ENCODE results near the gene ZNF71.
A peak's percentile ranks its signal among the peaks of the same experiment; 100 is the strongest.

ZNF71 gene

DNA sequence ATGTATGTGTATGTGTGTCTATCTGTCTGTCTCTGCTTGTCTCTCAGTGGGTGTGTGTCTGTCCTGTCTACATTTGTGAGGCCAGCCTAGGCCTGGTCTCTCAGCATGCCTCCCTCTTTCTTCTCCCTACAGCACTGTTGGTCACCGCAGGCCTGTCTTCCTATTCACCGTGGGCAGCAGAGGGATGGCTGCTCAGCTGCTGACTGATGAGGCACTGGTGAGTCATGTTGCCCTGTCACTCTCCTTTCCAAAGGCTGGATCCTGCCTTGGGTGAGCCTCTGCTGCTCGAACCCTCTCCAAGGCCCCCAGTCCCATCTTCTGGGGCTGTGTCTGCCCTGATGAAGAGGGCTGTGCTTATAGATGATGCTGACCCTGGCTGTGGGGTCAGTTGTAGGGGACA lies 6.3 kb downstream of the ZNF71 start:
- TF ChIP-seq POLR2A (IDR thresholded peaks at IDR 0.05; ENCODE audit: low read length) (no peak), GATA1 (IDR thresholded peaks at IDR 0.05; ENCODE audit: low read depth, low read length) (no peak)
- DNase-seq: no peak

- TF ChIP-seq GATA1 (IDR thresholded peaks at IDR 0.05; ENCODE audit: low read depth, low read length) (no peak), POLR2A (IDR thresholded peaks at IDR 0.05; ENCODE audit: low read length) (no peak)
- no peak for DNase-seq
Observed at GRCh38 chr19:56603829-56604228, 8.7 kb downstream of the ZNF71 start.

GRCh38 chr19:56608274-56608964 lies 13.3 kb downstream of the ZNF71 start:
- TF ChIP-seq POLR2A (IDR thresholded peaks at IDR 0.05; ENCODE audit: low read length): no peak
- no peak for TF ChIP-seq GATA1 (IDR thresholded peaks at IDR 0.05; ENCODE audit: low read depth, low read length)
- no peak for DNase-seq

- DNase-seq: no peak
- TF ChIP-seq POLR2A (IDR thresholded peaks at IDR 0.05; ENCODE audit: low read length) (no peak), GATA1 (IDR thresholded peaks at IDR 0.05; ENCODE audit: low read depth, low read length) (no peak)
Observed at GRCh38 chr19:56611288-56611687, 16.2 kb downstream of the ZNF71 start.

GRCh38 chr19:56612737-56613136 lies 17.6 kb downstream of the ZNF71 start:
- DNase-seq: no peak
- TF ChIP-seq GATA1 (IDR thresholded peaks at IDR 0.05; ENCODE audit: low read depth, low read length): no peak
- no peak for TF ChIP-seq POLR2A (IDR thresholded peaks at IDR 0.05; ENCODE audit: low read length)

DNA sequence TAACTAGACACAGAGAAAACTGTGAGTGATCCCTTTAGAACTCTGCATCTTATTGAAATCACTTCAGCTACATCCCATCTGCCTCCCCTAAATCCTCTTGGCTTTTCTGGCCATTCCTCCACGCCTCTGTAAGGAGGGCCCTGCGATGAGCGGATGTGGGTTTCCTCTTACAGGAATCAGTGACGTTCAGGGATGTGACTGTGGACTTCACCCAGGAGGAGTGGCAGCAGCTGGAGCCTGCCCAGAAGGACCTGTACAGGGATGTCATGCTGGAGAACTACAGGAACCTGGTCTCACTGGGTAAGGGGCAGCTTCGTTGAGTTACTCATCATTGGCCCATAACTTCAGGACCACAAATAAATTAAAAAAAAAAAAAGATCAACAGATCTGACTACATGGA lies 18.5 kb downstream of the ZNF71 start:
- TF ChIP-seq POLR2A (IDR thresholded peaks at IDR 0.05; ENCODE audit: low read length) (no peak), GATA1 (IDR thresholded peaks at IDR 0.05; ENCODE audit: low read depth, low read length) (no peak)
- no peak for DNase-seq

DNA sequence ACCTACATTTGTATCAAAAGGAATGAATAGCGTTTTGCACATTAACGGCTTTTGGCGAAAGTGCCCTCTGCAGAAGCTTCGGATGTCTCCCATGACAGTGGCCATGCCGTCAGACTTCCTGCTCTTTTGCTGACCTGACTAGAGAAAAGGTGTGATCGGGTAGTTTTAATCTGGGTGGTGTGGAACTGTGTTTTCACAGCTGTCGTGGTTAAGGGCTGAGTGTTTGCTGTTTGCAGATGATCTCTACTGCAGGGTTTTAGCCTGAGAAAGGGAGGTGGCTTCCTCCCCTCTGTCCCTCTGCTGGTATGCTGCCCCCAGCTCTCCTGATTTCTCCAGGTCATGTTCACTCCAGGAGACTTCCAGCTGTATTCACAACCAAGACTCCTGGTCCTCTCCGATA lies 22.4 kb downstream of the ZNF71 start:
- DNase-seq: no peak
- TF ChIP-seq GATA1 (IDR thresholded peaks at IDR 0.05; ENCODE audit: low read depth, low read length): no peak

GRCh38 chr19:56619121-56619520 lies 24.0 kb downstream of the ZNF71 start:
- DNase-seq: no peak
- TF ChIP-seq GATA1 (IDR thresholded peaks at IDR 0.05; ENCODE audit: low read depth, low read length): no peak
- TF ChIP-seq POLR2A (IDR thresholded peaks at IDR 0.05; ENCODE audit: low read length): no peak

GRCh38 chr19:56622374-56622773 lies 27.3 kb downstream of the ZNF71 start:
- no peak for DNase-seq
- TF ChIP-seq POLR2A (IDR thresholded peaks at IDR 0.05; ENCODE audit: low read length) (no peak), GATA1 (IDR thresholded peaks at IDR 0.05; ENCODE audit: low read depth, low read length) (no peak)

DNA sequence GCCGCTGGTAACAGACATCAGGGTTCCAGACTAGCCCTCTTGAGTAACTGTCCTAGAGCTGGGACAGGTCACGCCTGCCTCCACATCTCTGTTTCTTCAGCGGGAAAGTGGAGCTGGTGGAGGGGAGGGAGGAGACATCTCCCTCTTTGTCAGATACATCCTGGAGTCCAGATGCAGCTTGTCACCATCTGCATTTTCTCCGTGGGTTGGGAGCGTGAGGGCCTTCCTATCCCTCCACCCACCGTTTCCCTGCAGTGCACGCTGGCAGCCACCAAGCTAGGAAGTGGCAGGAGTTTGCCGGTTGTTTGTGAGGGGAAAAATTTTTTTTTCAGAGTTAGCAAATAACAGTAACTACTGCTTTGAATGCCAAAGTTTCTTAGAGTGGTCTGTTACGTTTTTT lies 27.9 kb downstream of the ZNF71 start:
- TF ChIP-seq POLR2A (IDR thresholded peaks at IDR 0.05; ENCODE audit: low read length): no peak
- no peak for TF ChIP-seq GATA1 (IDR thresholded peaks at IDR 0.05; ENCODE audit: low read depth, low read length)
- no peak for DNase-seq

- TF ChIP-seq POLR2A (IDR thresholded peaks at IDR 0.05; ENCODE audit: low read length) (no peak), GATA1 (IDR thresholded peaks at IDR 0.05; ENCODE audit: low read depth, low read length) (no peak)
- DNase-seq: no peak
Observed at GRCh38 chr19:56625708-56626107, 30.6 kb downstream of the ZNF71 start.

- DNase-seq: no peak
- TF ChIP-seq POLR2A (IDR thresholded peaks at IDR 0.05; ENCODE audit: low read length) (no peak), GATA1 (IDR thresholded peaks at IDR 0.05; ENCODE audit: low read depth, low read length) (no peak)
Observed at GRCh38 chr19:56633021-56633420, 37.9 kb downstream of the ZNF71 start.

DNA sequence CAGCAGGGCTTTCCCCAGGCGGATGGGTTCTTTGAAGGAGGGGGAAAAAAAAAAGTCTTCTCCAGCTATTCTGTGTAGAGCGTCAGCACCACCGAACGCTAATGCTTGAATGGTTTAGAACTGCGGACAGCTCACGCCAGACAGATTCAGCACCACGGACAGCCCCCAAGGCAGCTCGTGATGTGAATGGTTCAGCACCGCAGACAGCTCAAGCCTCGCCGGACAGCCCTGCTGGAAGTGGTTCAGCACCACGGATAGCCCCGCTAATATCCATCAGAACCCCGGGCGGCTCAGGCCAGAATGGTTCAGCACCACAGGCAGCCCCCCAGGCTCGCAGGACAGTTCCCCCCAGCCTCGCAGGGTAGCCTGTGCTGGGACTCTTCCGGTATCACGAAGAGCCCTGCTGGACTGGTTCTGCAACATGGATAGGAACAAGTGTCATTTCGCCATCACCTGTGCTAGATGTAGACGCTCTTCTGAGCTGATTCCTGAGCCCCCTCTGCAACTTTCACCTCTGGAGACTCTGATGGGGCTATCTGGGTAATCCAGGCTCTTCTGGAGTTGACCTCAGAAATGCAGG lies 43.0 kb downstream of the ZNF71 start:
- DNase-seq: peak; percentile 50 to 67
- TF ChIP-seq GATA1 (IDR thresholded peaks at IDR 0.05; ENCODE audit: low read depth, low read length): no peak
- TF ChIP-seq POLR2A (IDR thresholded peaks at IDR 0.05; ENCODE audit: low read length): no peak

DNA sequence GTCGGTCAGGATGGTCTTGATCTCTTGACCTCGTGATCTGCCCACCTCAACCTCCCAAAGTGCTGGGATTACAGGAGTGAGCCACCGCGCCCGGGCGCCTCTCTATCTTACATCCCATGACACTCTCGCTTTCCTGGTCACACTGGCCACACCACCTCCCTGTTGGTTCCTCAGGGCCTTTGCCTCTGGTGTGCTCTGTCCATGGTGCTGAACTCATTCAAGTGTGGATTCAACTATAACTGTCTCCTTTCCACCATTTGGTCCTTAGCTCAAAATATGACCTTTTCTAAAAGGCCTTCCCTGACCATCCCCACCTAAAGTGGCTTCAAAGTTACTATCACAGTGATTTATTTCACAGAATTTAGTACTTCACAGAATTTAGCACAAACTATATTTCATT lies 44.1 kb downstream of the ZNF71 start:
- DNase-seq: peak; percentile 14 to 36
- no peak for TF ChIP-seq POLR2A (IDR thresholded peaks at IDR 0.05; ENCODE audit: low read length)
- no peak for TF ChIP-seq GATA1 (IDR thresholded peaks at IDR 0.05; ENCODE audit: low read depth, low read length)

- TF ChIP-seq GATA1 (IDR thresholded peaks at IDR 0.05; ENCODE audit: low read depth, low read length): no peak
- no peak for TF ChIP-seq POLR2A (IDR thresholded peaks at IDR 0.05; ENCODE audit: low read length)
- DNase-seq: no peak
Observed at GRCh38 chr19:56642711-56643459, 47.8 kb downstream of the ZNF71 start, which contains the start of gene SMIM17. Gene SMIM17 (plus strand): TSS chr19:56643159. CDS start chr19:56645668, 2,509 bp downstream.

Measured in erythroblast (primary cell).